Astrocyte (in vitro differentiated cells and primary cell): ENCODE results near the gene UBR3. TPM values are rescaled to one million over a fixed set of nuclear protein-coding genes. Genes with fewer than 3 reads are reported as not detected.

Source experiments
- DNase-seq: peaks from one replicate; pipeline ENCODE4 v3.0.0-alpha.2; 2010; ENCODE audit warnings: low read depth
- FAIRE-seq: peaks from 2 replicates; lab custom pipeline; 2011; peaks lifted over from hg19 to GRCh38; lab: Jason Lieb, UNC
- H2AFZ ChIP-seq: 2 replicates; pipeline ENCODE4 v1.6.0; 2012; ENCODE audit warnings: low read depth, low read length, inconsistent platforms
- H3K27ac ChIP-seq: 2 replicates; pipeline ENCODE4 v1.5.1; 2011; ENCODE audit warnings: low read depth, low read length, inconsistent platforms
- H3K27me3 ChIP-seq: 2 replicates; pipeline ENCODE4 v1.6.0; 2011; ENCODE audit warnings: low read length, inconsistent platforms; ENCODE audit not compliant: insufficient read depth
- H3K36me3 ChIP-seq: 2 replicates; pipeline ENCODE4 v1.5.1; 2011; ENCODE audit warnings: low read length, inconsistent platforms; ENCODE audit not compliant: insufficient read depth
- H3K4me1 ChIP-seq: 2 replicates; pipeline ENCODE4 v1.5.1; 2011; ENCODE audit warnings: low read length, inconsistent platforms; ENCODE audit not compliant: insufficient read depth
- H3K4me2 ChIP-seq: 2 replicates; pipeline ENCODE4 v1.6.0; 2012; ENCODE audit warnings: low read length, inconsistent platforms
- H3K4me3 ChIP-seq: 2 replicates; pipeline ENCODE4 v1.5.1; 2011; ENCODE audit warnings: low read depth, mild to moderate bottlenecking, low read length, inconsistent platforms; ENCODE audit not compliant: insufficient read depth
- H3K79me2 ChIP-seq: 2 replicates; pipeline ENCODE4 v1.6.0; 2012; ENCODE audit warnings: mild to moderate bottlenecking, low read length, inconsistent platforms; ENCODE audit not compliant: insufficient read depth
- H3K9ac ChIP-seq: 2 replicates; pipeline ENCODE4 v1.6.0; 2012; ENCODE audit warnings: mild to moderate bottlenecking, low read length, inconsistent platforms
- H3K9me3 ChIP-seq: 2 replicates; pipeline ENCODE4 v1.5.1; 2012; ENCODE audit warnings: low read depth, mild to moderate bottlenecking, low read length, inconsistent platforms; ENCODE audit not compliant: insufficient read depth
- H4K20me1 ChIP-seq: 2 replicates; pipeline ENCODE4 v1.6.0; 2012; ENCODE audit warnings: low read length, inconsistent platforms; ENCODE audit not compliant: insufficient read depth
- H3K27ac Mint-ChIP-seq: one replicate; pipeline ENCODE4 v1.8.0; 2021; ENCODE audit warnings: mild to moderate bottlenecking, mixed read lengths; ENCODE audit not compliant: unreplicated experiment
- H3K27me3 Mint-ChIP-seq: one replicate; pipeline ENCODE4 v1.8.0; 2021; ENCODE audit warnings: low read depth, mixed read lengths; ENCODE audit not compliant: unreplicated experiment
- H3K36me3 Mint-ChIP-seq: one replicate; pipeline ENCODE4 v1.8.0; 2021; ENCODE audit warnings: low read depth, mixed read lengths; ENCODE audit not compliant: unreplicated experiment
- H3K4me1 Mint-ChIP-seq: one replicate; pipeline ENCODE4 v1.8.0; 2021; ENCODE audit warnings: low read depth, mixed read lengths; ENCODE audit not compliant: unreplicated experiment
- H3K4me3 Mint-ChIP-seq: one replicate; pipeline ENCODE4 v1.8.0; 2021; ENCODE audit warnings: mild to moderate bottlenecking, moderate library complexity, mixed read lengths; ENCODE audit not compliant: unreplicated experiment
- H3K9me3 Mint-ChIP-seq: one replicate; pipeline ENCODE4 v1.8.0; 2021; ENCODE audit warnings: mild to moderate bottlenecking, mixed read lengths; ENCODE audit not compliant: unreplicated experiment
- EZH2 ChIP-seq: IDR thresholded peaks from 2 replicates; pipeline ENCODE4 v1.6.1; 2012; ENCODE audit warnings: mild to moderate bottlenecking, low read length, inconsistent platforms; ENCODE audit not compliant: insufficient read depth
- total RNA-seq: library from RNA; stranded (reverse); gene quantifications from 2 replicates; pipeline ENCODE4 v1.2.1, GENCODE V29; 2021
- TF ChIP-seq, protein P1 (sequence below): IDR thresholded peaks from 2 replicates; pipeline ENCODE4 v1.5.1; 2011; ENCODE audit warnings: low read depth, mild to moderate bottlenecking, inconsistent platforms, low read length, moderate library complexity; ENCODE audit not compliant: insufficient read depth

UBR3 gene
- total RNA-seq, 1 donor from 2014 or later, result 18.7 TPM

DNA sequence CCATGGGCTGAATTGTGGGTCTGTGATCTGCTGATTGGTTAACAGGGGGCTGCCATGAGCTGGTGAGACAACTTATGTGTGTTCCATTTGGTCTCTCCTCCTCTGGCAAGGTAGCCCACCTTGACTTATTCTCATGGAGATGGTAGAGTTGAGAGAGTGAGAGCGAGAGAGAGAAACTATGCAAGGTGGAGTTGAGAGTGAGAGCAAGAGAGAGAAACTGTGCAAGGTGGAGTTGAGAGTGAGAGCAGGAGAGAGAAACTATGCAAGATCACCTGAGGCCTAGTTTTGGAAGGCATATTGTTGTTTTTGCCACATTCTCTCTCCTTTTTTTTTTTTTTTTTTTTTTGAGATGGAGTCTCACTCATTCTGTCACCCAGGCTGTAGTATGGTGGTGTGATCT lies 155.7 kb downstream of the UBR3 start:
- H3K4me3 ChIP-seq, result no peak overlapping the region
- H3K4me1 ChIP-seq, result no peaks in the 10 kb centered on the region
- H3K9me3 Mint-ChIP-seq, result no peaks in the 10 kb centered on the region
- no peak for TF ChIP-seq EZH2
- TF ChIP-seq, protein P1, sequence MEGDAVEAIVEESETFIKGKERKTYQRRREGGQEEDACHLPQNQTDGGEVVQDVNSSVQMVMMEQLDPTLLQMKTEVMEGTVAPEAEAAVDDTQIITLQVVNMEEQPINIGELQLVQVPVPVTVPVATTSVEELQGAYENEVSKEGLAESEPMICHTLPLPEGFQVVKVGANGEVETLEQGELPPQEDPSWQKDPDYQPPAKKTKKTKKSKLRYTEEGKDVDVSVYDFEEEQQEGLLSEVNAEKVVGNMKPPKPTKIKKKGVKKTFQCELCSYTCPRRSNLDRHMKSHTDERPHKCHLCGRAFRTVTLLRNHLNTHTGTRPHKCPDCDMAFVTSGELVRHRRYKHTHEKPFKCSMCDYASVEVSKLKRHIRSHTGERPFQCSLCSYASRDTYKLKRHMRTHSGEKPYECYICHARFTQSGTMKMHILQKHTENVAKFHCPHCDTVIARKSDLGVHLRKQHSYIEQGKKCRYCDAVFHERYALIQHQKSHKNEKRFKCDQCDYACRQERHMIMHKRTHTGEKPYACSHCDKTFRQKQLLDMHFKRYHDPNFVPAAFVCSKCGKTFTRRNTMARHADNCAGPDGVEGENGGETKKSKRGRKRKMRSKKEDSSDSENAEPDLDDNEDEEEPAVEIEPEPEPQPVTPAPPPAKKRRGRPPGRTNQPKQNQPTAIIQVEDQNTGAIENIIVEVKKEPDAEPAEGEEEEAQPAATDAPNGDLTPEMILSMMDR, result no peak
- no peak overlapping the region for H2AFZ ChIP-seq
- peaks cover 5% of the 10 kb centered on the region for H3K36me3 Mint-ChIP-seq
- peaks cover 7% of the 10 kb centered on the region for H4K20me1 ChIP-seq
- no peaks in the 10 kb centered on the region for H3K36me3 ChIP-seq
- H3K4me2 ChIP-seq, result no peak overlapping the region
- H3K4me1 Mint-ChIP-seq, result no peaks in the 10 kb centered on the region
- FAIRE-seq (no peak), DNase-seq (no peak)
- H3K9me3 ChIP-seq, result no peaks in the 10 kb centered on the region
- H3K4me3 Mint-ChIP-seq, result no peak overlapping the region
- no peaks in the 10 kb centered on the region for H3K27me3 ChIP-seq
- no peak overlapping the region for H3K27ac ChIP-seq
- H3K9ac ChIP-seq, result no peak overlapping the region
- H3K79me2 ChIP-seq, result peaks cover 3% of the 10 kb centered on the region
- no peaks in the 10 kb centered on the region for H3K27me3 Mint-ChIP-seq
- H3K27ac Mint-ChIP-seq, result no peak overlapping the region

DNA sequence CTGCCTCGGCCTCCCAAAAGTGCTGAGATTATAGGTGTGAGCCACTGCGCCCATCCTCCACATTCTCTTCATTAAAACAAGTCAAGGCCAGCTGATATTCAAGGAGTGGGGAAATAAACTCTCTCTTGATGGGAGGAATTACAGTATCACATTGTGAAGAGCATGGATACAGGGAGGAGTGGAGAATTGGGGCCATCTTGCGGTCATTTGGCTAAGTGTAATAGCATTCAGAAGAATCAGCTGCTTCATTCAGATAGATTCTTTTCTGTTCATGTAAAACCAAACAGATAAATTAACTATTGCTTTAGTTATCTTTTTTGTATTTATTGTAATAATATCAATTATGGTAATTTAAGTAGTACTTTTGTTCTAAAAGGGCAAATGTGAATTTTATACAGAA lies 156.3 kb downstream of the UBR3 start:
- no peak overlapping the region for H3K9ac ChIP-seq
- no peak overlapping the region for H3K4me3 ChIP-seq
- H2AFZ ChIP-seq, result no peak overlapping the region
- no peak for TF ChIP-seq EZH2
- TF ChIP-seq, protein P1, result no peak
- H3K4me1 Mint-ChIP-seq, result no peaks in the 10 kb centered on the region
- H3K4me2 ChIP-seq, result no peak overlapping the region
- no peaks in the 10 kb centered on the region for H3K9me3 ChIP-seq
- no peaks in the 10 kb centered on the region for H3K36me3 ChIP-seq
- H3K27ac ChIP-seq, result no peak overlapping the region
- H3K4me1 ChIP-seq, result no peaks in the 10 kb centered on the region
- H3K27me3 ChIP-seq, result no peaks in the 10 kb centered on the region
- no peak overlapping the region for H3K4me3 Mint-ChIP-seq
- H3K79me2 ChIP-seq, result no peaks in the 10 kb centered on the region
- H3K27ac Mint-ChIP-seq, result no peak overlapping the region
- H3K9me3 Mint-ChIP-seq, result no peaks in the 10 kb centered on the region
- FAIRE-seq (no peak), DNase-seq (no peak)
- H4K20me1 ChIP-seq, result peaks cover 2% of the 10 kb centered on the region
- no peaks in the 10 kb centered on the region for H3K27me3 Mint-ChIP-seq
- H3K36me3 Mint-ChIP-seq, result peaks cover 3% of the 10 kb centered on the region

DNA sequence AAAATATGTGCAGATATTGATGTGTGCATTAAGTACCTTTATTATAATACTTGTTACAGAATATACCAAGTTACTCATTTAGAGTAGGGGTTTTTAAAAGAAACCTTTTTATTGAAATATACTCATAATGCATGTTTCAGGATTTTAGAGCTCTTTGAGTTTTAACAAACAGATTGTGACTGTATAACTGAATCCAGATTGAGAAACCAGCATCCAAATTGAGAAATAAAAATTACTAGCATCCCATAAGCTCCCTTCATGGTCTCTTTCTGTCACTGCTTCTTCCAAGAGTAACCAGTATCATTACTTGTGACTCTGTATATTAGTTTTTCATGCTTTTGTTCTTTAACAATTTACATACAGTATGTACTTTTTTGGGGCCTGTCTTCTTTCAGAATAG lies 156.9 kb downstream of the UBR3 start:
- no peaks in the 10 kb centered on the region for H3K27me3 Mint-ChIP-seq

More for the DNA sequence above, 156.9 kb downstream of the UBR3 start:
- Histone ChIP-seq H3K4me2 (no peak overlapping the region), H3K79me2 (no peaks in the 10 kb centered on the region), H4K20me1 (no peaks in the 10 kb centered on the region), H3K4me3 (no peak overlapping the region), H2AFZ (no peak overlapping the region), H3K9me3 (no peaks in the 10 kb centered on the region), H3K4me1 (no peaks in the 10 kb centered on the region), H3K27ac (no peak overlapping the region), H3K36me3 (no peaks in the 10 kb centered on the region), H3K9ac (no peak overlapping the region), H3K27me3 (no peaks in the 10 kb centered on the region)
- DNase-seq, result no peak
- FAIRE-seq, result no peak
- no peak overlapping the region for H3K4me3 Mint-ChIP-seq
- H3K36me3 Mint-ChIP-seq, result no peaks in the 10 kb centered on the region
- H3K9me3 Mint-ChIP-seq, result no peaks in the 10 kb centered on the region
- TF ChIP-seq, protein P1, result no peak
- no peak for TF ChIP-seq EZH2
- no peak overlapping the region for H3K27ac Mint-ChIP-seq
- no peaks in the 10 kb centered on the region for H3K4me1 Mint-ChIP-seq
